Endothelial cell of umbilical vein (primary cell): ENCODE data around the gene MYL5. TPM values are rescaled to one million over a fixed set of nuclear protein-coding genes. Genes with fewer than 3 reads are reported as not detected.

Experiments used
- BruUV-seq: library from RNA; stranded (reverse); fragments of 400-500 nt; replicated peaks from 2 replicates; lab custom pipeline; 2021; lab: Mats Ljungman, UMichigan
- CTCF ChIA-PET: fragments of 300-600, 350-600 bp; sonication (Branson Sonifier 250); formaldehyde crosslinking; loops from one replicate; lab custom pipeline; 2021; ENCODE audit warnings: antibody characterized with exemption, inconsistent platforms; lab: Charles Lee
- POLR2A ChIA-PET: fragments of 300-600, 350-600 bp; sonication (Branson Sonifier 250); formaldehyde crosslinking; loops from one replicate; lab custom pipeline; 2021; ENCODE audit warnings: antibody characterized with exemption, inconsistent platforms; lab: Charles Lee
- DNase-seq: peaks from one replicate; pipeline ENCODE4 v3.0.0-alpha.2; 2011; ENCODE audit warnings: low read depth, low spot score
- FAIRE-seq: peaks from 2 replicates; lab custom pipeline; 2011; peaks lifted over from hg19 to GRCh38; lab: Jason Lieb, UNC
- H2AFZ ChIP-seq: 2 replicates; pipeline ENCODE4 v1.6.0; 2012; ENCODE audit warnings: low read depth, low read length, control low read depth, inconsistent platforms
- H3K27ac ChIP-seq: 2 replicates; pipeline ENCODE4 v1.5.1; 2011; ENCODE audit warnings: low read depth, mild to moderate bottlenecking, control low read depth, low read length, moderate library complexity; ENCODE audit not compliant: insufficient read depth
- H3K27me3 ChIP-seq, 2 experiments: 2 replicates each; pipeline versions ENCODE4 v1.6.0 to v1.6.1; 2011; ENCODE audit warnings: low read length in 2 of 2, mixed read lengths in 1 of 2; ENCODE audit not compliant: control insufficient read depth in 2 of 2, insufficient read depth in 2 of 2
- H3K36me3 ChIP-seq, 2 experiments: 2 replicates in 1 of 2; 3 replicates in 1 of 2; pipeline ENCODE4 v1.5.1; 2011; ENCODE audit warnings: low read length in 2 of 2, mild to moderate bottlenecking in 1 of 2, moderate library complexity in 1 of 2; ENCODE audit not compliant: control insufficient read depth in 2 of 2, insufficient read depth in 2 of 2; ENCODE audit errors: extremely low read depth in 1 of 2
- H3K4me1 ChIP-seq: 3 replicates; pipeline ENCODE4 v1.5.1; 2011; ENCODE audit warnings: mild to moderate bottlenecking, low read length; ENCODE audit not compliant: control insufficient read depth, insufficient read depth; ENCODE audit errors: extremely low read depth
- H3K4me2 ChIP-seq: 2 replicates; pipeline ENCODE4 v1.6.1; 2011; ENCODE audit warnings: low read length, control low read depth, mixed read lengths; ENCODE audit not compliant: insufficient read depth
- H3K4me3 ChIP-seq, 3 experiments: fragments of 200-600 bp in 1 of 3; sonication (generic), shearing (Covaris generic) in 1 of 3; replicated peaks in 1 of 3; 2 replicates each; pipeline ENCODE4 v1.5.1; 2011 to 2016; ENCODE audit warnings: control low read depth in 3 of 3, low read length in 3 of 3, mild to moderate bottlenecking in 2 of 3, inconsistent platforms in 1 of 3, low read depth in 1 of 3, moderate library complexity in 1 of 3; ENCODE audit not compliant: insufficient read depth in 1 of 3
- H3K79me2 ChIP-seq: 2 replicates; pipeline ENCODE4 v1.6.0; 2012; ENCODE audit warnings: low read length, inconsistent platforms; ENCODE audit not compliant: control insufficient read depth, insufficient read depth
- H3K9ac ChIP-seq: replicated peaks from 2 replicates; pipeline ENCODE3; 2011; ENCODE audit warnings: low read length, control low read depth; ENCODE audit not compliant: insufficient read depth; ENCODE audit errors: extremely low read depth
- H3K9me1 ChIP-seq: replicated peaks from 3 replicates; pipeline ENCODE4 v1.6.0; 2011; ENCODE audit warnings: mild to moderate bottlenecking, low read length; ENCODE audit not compliant: control insufficient read depth, insufficient read depth; ENCODE audit errors: extremely low read depth
- H3K9me3 ChIP-seq: replicated peaks from 2 replicates; pipeline ENCODE4 v1.5.1; 2012; ENCODE audit warnings: low read length, inconsistent platforms; ENCODE audit not compliant: control insufficient read depth, insufficient read depth
- H4K20me1 ChIP-seq: replicated peaks from 2 replicates; pipeline ENCODE3; 2011; ENCODE audit warnings: mild to moderate bottlenecking, low read length; ENCODE audit not compliant: control insufficient read depth, insufficient read depth; ENCODE audit errors: extremely low read depth
- CTCF ChIP-seq, 2 donors: IDR thresholded peaks; 1 replicate in 1 of 2; 2 replicates in 1 of 2; pipeline ENCODE4 v1.5.1; 2011; ENCODE audit warnings: low read length in 2 of 2, mild to moderate bottlenecking in 2 of 2, moderate library complexity in 2 of 2, control low read depth in 1 of 2, inconsistent platforms in 1 of 2, low read depth in 1 of 2; ENCODE audit not compliant: insufficient read depth in 1 of 2; ENCODE audit errors: extremely low read depth in 1 of 2
- EZH2 ChIP-seq: IDR thresholded peaks from 2 replicates; pipeline ENCODE4 v1.6.1; 2012; ENCODE audit warnings: borderline replicate concordance, low read depth, mild to moderate bottlenecking, moderate library complexity, low read length, inconsistent platforms; ENCODE audit not compliant: severe bottlenecking
- FOS ChIP-seq: IDR thresholded peaks from 2 replicates; pipeline ENCODE4 v1.6.1; 2011; ENCODE audit warnings: mild to moderate bottlenecking, low read length, moderate library complexity, borderline replicate concordance; ENCODE audit not compliant: insufficient read depth
- GATA2 ChIP-seq: IDR thresholded peaks from 2 replicates; pipeline ENCODE4 v1.7.0; 2011; ENCODE audit warnings: low read depth, mild to moderate bottlenecking, moderate library complexity, mixed read lengths, low read length; ENCODE audit not compliant: insufficient read length, insufficient read depth
- JUN ChIP-seq: IDR thresholded peaks from 2 replicates; pipeline ENCODE4 v1.6.1; 2011; ENCODE audit warnings: borderline replicate concordance, low read depth; ENCODE audit not compliant: insufficient read length, insufficient read depth
- MYC ChIP-seq: IDR thresholded peaks from one replicate; pipeline ENCODE4 v1.6.1; 2011; ENCODE audit warnings: mild to moderate bottlenecking, low read depth, low read length
- POLR2A ChIP-seq: IDR thresholded peaks from 2 replicates; pipeline ENCODE4 v1.6.1; 2012; ENCODE audit warnings: low read depth, mild to moderate bottlenecking, control low read depth, low read length
- dilution Hi-C: fragments of 300-500 bp; cut with MboI; formaldehyde crosslinking; loops from one replicate; pipeline ENCODE4 v1.15.0; 2019; ENCODE audit warnings: low sequenced_read_pairs; ENCODE audit not compliant: extremely low pct_ligation_motif_present
- intact Hi-C: fragments of 100-400 bp; cut with micrococcal nuclease; formaldehyde crosslinking; loops from one replicate; pipeline ENCODE4 v1.10.0; 2022
- polyA plus RNA-seq, 4 experiments: library from polyadenylated mRNA; depleted of rRNA in 3 of 4; stranded (reverse) in 3 of 4; unstranded in 1 of 4; fragments of >200 nt; gene quantifications; 2 replicates each; pipeline versions ENCODE4 v1.2.1 to v1.2.3, GENCODE V29; 2011 to 2012; ENCODE audit warnings: missing spikeins in 1 of 4
- total RNA-seq: library from RNA; stranded (reverse); gene quantifications from 2 replicates; pipeline ENCODE4 v1.2.3, GENCODE V29; 2021

The MYL5 gene
- total and polyA plus RNA-seq, 2 donors (not counting 3 experiments of a cell fraction or from before 2014, with no cell fraction given): 12.3 to 13.4 TPM

- Histone ChIP-seq H2AFZ (no peak overlapping the region), H3K9me1 (no peaks in the 10 kb centered on the region), H3K4me3 (no peak overlapping the region), H3K9me3 (no peaks in the 10 kb centered on the region), H3K4me2 (no peak overlapping the region), H4K20me1 (no peaks in the 10 kb centered on the region), H3K79me2 (peaks cover 4% of the 10 kb centered on the region), H3K36me3 (no peaks in the 10 kb centered on the region), H3K9ac (no peak overlapping the region), H3K27ac (no peak overlapping the region), H3K27me3 (no peaks in the 10 kb centered on the region), H3K4me1 (peaks cover 9% of the 10 kb centered on the region)
- BruUV-seq: no TSS peak
- ChIA-PET POLR2A (no interaction called here), CTCF (no interaction called here)
- FAIRE-seq (no peak), DNase-seq (no peak)
- dilution Hi-C loops: no loop called here
- TF ChIP-seq MYC (no peak), CTCF (IDR thresholded peaks at IDR 0.05; ENCODE audit: extremely low read depth in 1 of 2, insufficient read depth in 1 of 2, low read depth in 1 of 2, low read length in 2 of 2) (no peak), FOS (no peak), EZH2 (no peak), POLR2A (no peak), GATA2 (no peak), JUN (no peak)
- intact Hi-C loops: loop anchor here (10.0 kb wide), 2 partner anchors 204 to 344 kb away; partner anchors contain the start of gene ZNF141
These were observed 4.8 kb downstream of the MYL5 start for GRCh38 chr4:679104-679481.
